Ureter (tissue), 1 donor: ENCODE measurements around the gene CLIC2. TPM values are rescaled to one million over a fixed set of nuclear protein-coding genes. Genes with fewer than 3 reads are reported as not detected.

Source experiments
- DNase-seq: peaks from one replicate; pipeline ENCODE4 v3.0.0-alpha.2; 2020; ENCODE audit warnings: low spot score
- total RNA-seq: library from RNA; stranded (reverse); gene quantifications from one replicate; pipeline ENCODE4 v1.2.4, GENCODE V29; 2023
- donor health status: DM: yes; HTN: yes; CAD: no.

Gene CLIC2
- total RNA-seq, 1 donor from 2014 or later, result 16.7 TPM

GRCh38 chrX:155262970-155263754 is 71.3 kb downstream of the CLIC2 start:
- DNase-seq, result no peak

- DNase-seq, result no peak
Observed at GRCh38 chrX:155259752-155260151, 74.7 kb downstream of the CLIC2 start.

GRCh38 chrX:155251391-155251790 is 83.0 kb downstream of the CLIC2 start:
- DNase-seq, result no peak

- DNase-seq, result no peak
Observed at GRCh38 chrX:155247497-155247896, 86.9 kb downstream of the CLIC2 start.

GRCh38 chrX:155246748-155247147 is 87.7 kb downstream of the CLIC2 start:
- no peak for DNase-seq

GRCh38 chrX:155242300-155242699 is 92.1 kb downstream of the CLIC2 start:
- DNase-seq, result no peak

- no peak for DNase-seq
Observed at GRCh38 chrX:155237719-155238118, 96.7 kb downstream of the CLIC2 start.

- no peak for DNase-seq
Observed at GRCh38 chrX:155235891-155236290, 98.5 kb downstream of the CLIC2 start.

GRCh38 chrX:155231163-155231562 is 103.3 kb downstream of the CLIC2 start:
- DNase-seq, result no peak

Other genes starting within 250 kb of the CLIC2 start
- gene VBP1, start 118.2 kb downstream of the CLIC2 start, total RNA-seq, result 40.5 TPM
- 0.86 TPM for gene RAB39B, start 70.1 kb downstream of the CLIC2 start, total RNA-seq
- gene F8A2, start 47.5 kb upstream of the CLIC2 start, total RNA-seq, result not detected
- gene F8A3, start 124.0 kb upstream of the CLIC2 start, total RNA-seq, result 3.5 TPM